GM19043 (cell line): ENCODE data around the gene HOXB2.

Source experiments
- ATAC-seq: cut with Tn5 transposase; IDR thresholded peaks from one replicate; pipeline ENCODE4 v1.9.1; 2021; ENCODE audit warnings: low read depth; ENCODE audit not compliant: unreplicated experiment

Gene HOXB2

GRCh38 chr17:48567646-48568354, 22.9 kb upstream of the HOXB2 start:
- no peak for ATAC-seq

GRCh38 chr17:48567209-48567608, 22.3 kb upstream of the HOXB2 start:
- no peak for ATAC-seq

- no peak for ATAC-seq
These were observed 21.8 kb upstream of the HOXB2 start for GRCh38 chr17:48566717-48567116.

GRCh38 chr17:48565925-48566710, 21.2 kb upstream of the HOXB2 start:
- ATAC-seq = no peak

GRCh38 chr17:48565022-48565554, 20.2 kb upstream of the HOXB2 start:
- ATAC-seq = no peak

GRCh38 chr17:48564188-48565021, 19.5 kb upstream of the HOXB2 start:
- ATAC-seq = no peak

GRCh38 chr17:48563867-48564187, 18.9 kb upstream of the HOXB2 start:
- no peak for ATAC-seq

- no peak for ATAC-seq
These were observed 18.5 kb upstream of the HOXB2 start for GRCh38 chr17:48563385-48563838.

GRCh38 chr17:48562934-48563333, 18.0 kb upstream of the HOXB2 start:
- ATAC-seq = no peak

- peak; percentile 55 for ATAC-seq
These were observed 17.2 kb upstream of the HOXB2 start for GRCh38 chr17:48561884-48562810.

GRCh38 chr17:48559840-48560817, 15.2 kb upstream of the HOXB2 start:
- no peak for ATAC-seq

GRCh38 chr17:48559122-48559839, 14.4 kb upstream of the HOXB2 start:
- ATAC-seq = no peak

GRCh38 chr17:48558831-48559121, 13.9 kb upstream of the HOXB2 start:
- ATAC-seq = no peak

- no peak for ATAC-seq
These were observed 13.3 kb upstream of the HOXB2 start for GRCh38 chr17:48558057-48558830.

GRCh38 chr17:48556576-48557401, 11.9 kb upstream of the HOXB2 start:
- no peak for ATAC-seq

- ATAC-seq = no peak
These were observed 11.3 kb upstream of the HOXB2 start for GRCh38 chr17:48556229-48556575.
